SK-N-SH (cell line): ENCODE data around the gene WNT8B. TPM values are rescaled to one million over a fixed set of nuclear protein-coding genes. Genes with fewer than 3 reads are reported as not detected.

Experiments used
- CTCF ChIA-PET: fragments of 300-600, 350-600 bp; formaldehyde crosslinking; extraction: SDS; loops from one replicate; lab custom pipeline; 2021; lab: Yijun Ruan, JAX
- POLR2A ChIA-PET: fragments of 350-600 bp; sonication (Branson Sonifier 250); formaldehyde crosslinking; extraction: SDS; loops from one replicate; lab custom pipeline; 2020; ENCODE audit warnings: antibody characterized with exemption, inconsistent platforms; lab: Yijun Ruan, JAX
- DNase-seq: peaks from one replicate; pipeline ENCODE4 v3.0.0; 2012
- H2AFZ ChIP-seq: fragments of 200-600 bp; sonication (generic); 2 replicates; pipeline ENCODE4 v1.8.1; 2016; ENCODE audit warnings: antibody characterized with exemption, mild to moderate bottlenecking, low read depth
- H3F3A ChIP-seq: fragments of 200-600 bp; sonication (generic); replicated peaks from 2 replicates; pipeline ENCODE3; 2016; ENCODE audit warnings: antibody characterized with exemption, mild to moderate bottlenecking; ENCODE audit not compliant: insufficient read depth
- H3K27ac ChIP-seq, 2 experiments: fragments of 200-500 bp in 1 of 2; fragments of 200-600 bp in 1 of 2; sonication (Bioruptor generic) in 1 of 2; sonication (generic), shearing (Covaris generic) in 1 of 2; 2 replicates each; pipeline versions ENCODE4 v1.5.1 to v1.6.1; 2014 to 2016; ENCODE audit warnings: low read depth in 2 of 2, inconsistent platforms in 1 of 2, low read length in 1 of 2, mild to moderate bottlenecking in 1 of 2, mixed read lengths in 1 of 2
- H3K27me3 ChIP-seq: fragments of 200-600 bp; sonication (generic), shearing (Covaris generic); 2 replicates; pipeline ENCODE4 v1.6.1; 2016; ENCODE audit warnings: mixed run types; ENCODE audit not compliant: insufficient read depth
- H3K36me3 ChIP-seq, 2 experiments: fragments of 200-500 bp in 1 of 2; fragments of 200-600 bp in 1 of 2; sonication (Bioruptor generic) in 1 of 2; sonication (generic) in 1 of 2; replicated peaks in 1 of 2; 2 replicates each; pipeline versions ENCODE3 to v1.5.1; 2014 to 2016; ENCODE audit warnings: low read length in 1 of 2, mild to moderate bottlenecking in 1 of 2; ENCODE audit not compliant: insufficient read depth in 2 of 2, control insufficient read depth in 1 of 2
- H3K4me1 ChIP-seq, 2 experiments: fragments of 200-500 bp in 1 of 2; fragments of 200-600 bp in 1 of 2; sonication (Bioruptor generic) in 1 of 2; sonication (generic), shearing (Covaris generic) in 1 of 2; 2 replicates each; pipeline versions ENCODE4 v1.5.1 to v1.6.1; 2014 to 2016; ENCODE audit warnings: low read depth in 1 of 2, low read length in 1 of 2, mixed run types in 1 of 2; ENCODE audit not compliant: insufficient read depth in 2 of 2, control insufficient read depth in 1 of 2
- H3K4me2 ChIP-seq: fragments of 200-600 bp; sonication (generic), shearing (Covaris generic); 2 replicates; pipeline ENCODE4 v1.6.1; 2017; ENCODE audit warnings: mixed run types
- H3K4me3 ChIP-seq, 2 experiments: fragments of 200-500 bp in 1 of 2; fragments of 200-600 bp in 1 of 2; sonication (Bioruptor generic) in 1 of 2; sonication (generic), shearing (Covaris generic) in 1 of 2; 2 replicates each; pipeline versions ENCODE4 v1.5.1 to v1.8.1; 2014 to 2016; ENCODE audit warnings: low read depth in 2 of 2, inconsistent platforms in 1 of 2, low read length in 1 of 2, mild to moderate bottlenecking in 1 of 2, mixed read lengths in 1 of 2, moderate library complexity in 1 of 2
- H3K79me2 ChIP-seq: fragments of 200-600 bp; sonication (generic); 2 replicates; pipeline ENCODE4 v1.8.1; 2017; ENCODE audit warnings: mild to moderate bottlenecking; ENCODE audit not compliant: insufficient read depth
- H3K9ac ChIP-seq: fragments of 200-600 bp; sonication (generic); 2 replicates; pipeline ENCODE4 v1.6.1; 2017; ENCODE audit warnings: mixed run types
- H3K9me2 ChIP-seq: fragments of 200-600 bp; sonication (generic); 2 replicates; pipeline ENCODE4 v1.6.1; 2017; ENCODE audit warnings: mixed run types
- H3K9me3 ChIP-seq: fragments of 200-600 bp; sonication (generic); 2 replicates; pipeline ENCODE4 v1.6.1; 2017; ENCODE audit warnings: mixed run types, mild to moderate bottlenecking, moderate library complexity
- H4K20me1 ChIP-seq: fragments of 200-600 bp; sonication (generic); 2 replicates; pipeline ENCODE4 v1.6.1; 2017; ENCODE audit warnings: mild to moderate bottlenecking, mixed run types; ENCODE audit not compliant: insufficient read depth
- FOXJ3 ChIP-seq: sonication (generic); formaldehyde crosslinking; IDR thresholded peaks from 2 replicates; pipeline ENCODE4 v1.5.1; 2020; ENCODE audit warnings: mild to moderate bottlenecking, missing genetic modification reagents
- FOXM1 ChIP-seq: IDR thresholded peaks from 2 replicates; pipeline ENCODE4 v1.4.0; 2012; ENCODE audit warnings: low read depth, mild to moderate bottlenecking
- GATA2 ChIP-seq: sonication (generic); formaldehyde crosslinking; IDR thresholded peaks from 2 replicates; pipeline ENCODE4 v1.5.0; 2020; ENCODE audit warnings: mild to moderate bottlenecking, missing genetic modification reagents
- NFIC ChIP-seq: IDR thresholded peaks from 2 replicates; pipeline ENCODE4 v1.4.0; 2012; ENCODE audit warnings: borderline replicate concordance
- RCOR1 ChIP-seq: fragments of 150-350 bp; IDR thresholded peaks from 2 replicates; pipeline ENCODE4 v1.6.1; 2017; ENCODE audit warnings: antibody characterized with exemption, low read length
- RFX5 ChIP-seq: IDR thresholded peaks from 2 replicates; pipeline ENCODE4 v1.6.1; 2012; ENCODE audit warnings: mild to moderate bottlenecking, improper control_type of control experiment, low read length
- SMC3 ChIP-seq: IDR thresholded peaks from 2 replicates; pipeline ENCODE4 v1.6.1; 2012; ENCODE audit warnings: low read depth, low read length, improper control_type of control experiment
- TAF1 ChIP-seq: IDR thresholded peaks from 2 replicates; pipeline ENCODE4 v1.6.1; 2012; ENCODE audit warnings: low read depth, mild to moderate bottlenecking, low read length, moderate library complexity, borderline replicate concordance
- WGBS: methylation state at CpG from one replicate; pipeline ENCODE4 v1.1.6; 2017; ENCODE audit warnings: low lambda C conversion rate; 5-methylcytosine and 5-hydroxymethylcytosine counted together
- polyA plus RNA-seq, 3 experiments: library from polyadenylated mRNA; depleted of rRNA; stranded (reverse); fragments of >200 nt; gene quantifications; 2 replicates each; pipeline ENCODE4 v1.2.3, GENCODE V29; 2012
- TF ChIP-seq, protein P1 (sequence below): IDR thresholded peaks from 2 replicates; pipeline ENCODE4; 2012
- TF ChIP-seq, protein P2 (sequence below): fragments of 200-600 bp; sonication (generic); IDR thresholded peaks from 2 replicates; pipeline ENCODE4 v1.6.1; 2017; ENCODE audit warnings: antibody characterized with exemption, mild to moderate bottlenecking, moderate library complexity
- TF ChIP-seq, protein P3 (sequence below): IDR thresholded peaks from 2 replicates; pipeline ENCODE4 v1.4.0; 2012; ENCODE audit warnings: low read depth, borderline replicate concordance

Gene WNT8B
- polyA plus RNA-seq, 1 of the 3 experiments (the other 2 are of a cell fraction): 0.18 TPM

DNA sequence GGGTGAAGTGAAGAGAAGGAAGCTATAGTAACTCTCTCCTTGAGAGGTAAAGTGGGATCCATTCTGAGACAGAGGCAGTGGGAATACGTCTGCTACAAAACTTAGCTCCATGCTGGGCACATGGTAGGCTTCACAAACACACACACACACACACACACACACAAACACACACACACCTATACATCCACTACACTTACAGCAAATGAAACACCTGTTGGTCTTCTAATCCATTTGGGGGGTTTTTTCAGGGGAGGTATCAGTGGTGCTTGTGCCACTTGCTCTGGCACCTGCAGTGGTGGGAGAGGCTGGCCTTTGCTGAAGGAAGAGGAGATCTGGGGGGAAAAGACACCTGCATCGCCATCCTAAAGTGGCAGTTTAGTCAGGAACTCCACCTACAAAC lies 42.4 kb downstream of the WNT8B start:
- no peaks in the 10 kb centered on the region for H3K9me2 ChIP-seq
- H3K4me2 ChIP-seq: no peak overlapping the region
- H4K20me1 ChIP-seq: no peaks in the 10 kb centered on the region
- H3F3A ChIP-seq: no peaks in the 10 kb centered on the region
- no peak overlapping the region for H3K4me3 ChIP-seq
- H3K9ac ChIP-seq: no peak overlapping the region
- H3K36me3 ChIP-seq: peaks cover 0 to 6% of the 10 kb centered on the region in 2 experiments
- H3K9me3 ChIP-seq: no peaks in the 10 kb centered on the region
- ChIA-PET CTCF (interaction anchor here (0.8 to 14.3 kb wide), 4 partner anchors 14 to 166 kb away, joined by 3 to 150 read pairs (median 129); partner anchors contain the start of gene SEC31B), POLR2A (no interaction called here)
- no peak overlapping the region for H3K27ac ChIP-seq
- no peak for DNase-seq
- H2AFZ ChIP-seq: no peak overlapping the region
- WGBS: 100% methylated on average over 2 of the region's 2 CpGs
- TF ChIP-seq RCOR1: no peak
- no peak for TF ChIP-seq SMC3
- TF ChIP-seq NFIC: no peak
- TF ChIP-seq, protein P1, sequence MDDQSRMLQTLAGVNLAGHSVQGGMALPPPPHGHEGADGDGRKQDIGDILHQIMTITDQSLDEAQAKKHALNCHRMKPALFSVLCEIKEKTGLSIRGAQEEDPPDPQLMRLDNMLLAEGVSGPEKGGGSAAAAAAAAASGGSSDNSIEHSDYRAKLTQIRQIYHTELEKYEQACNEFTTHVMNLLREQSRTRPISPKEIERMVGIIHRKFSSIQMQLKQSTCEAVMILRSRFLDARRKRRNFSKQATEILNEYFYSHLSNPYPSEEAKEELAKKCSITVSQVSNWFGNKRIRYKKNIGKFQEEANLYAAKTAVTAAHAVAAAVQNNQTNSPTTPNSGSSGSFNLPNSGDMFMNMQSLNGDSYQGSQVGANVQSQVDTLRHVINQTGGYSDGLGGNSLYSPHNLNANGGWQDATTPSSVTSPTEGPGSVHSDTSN: no peak
- no peak for TF ChIP-seq FOXM1
- no peak for TF ChIP-seq GATA2
- TF ChIP-seq, protein P2, sequence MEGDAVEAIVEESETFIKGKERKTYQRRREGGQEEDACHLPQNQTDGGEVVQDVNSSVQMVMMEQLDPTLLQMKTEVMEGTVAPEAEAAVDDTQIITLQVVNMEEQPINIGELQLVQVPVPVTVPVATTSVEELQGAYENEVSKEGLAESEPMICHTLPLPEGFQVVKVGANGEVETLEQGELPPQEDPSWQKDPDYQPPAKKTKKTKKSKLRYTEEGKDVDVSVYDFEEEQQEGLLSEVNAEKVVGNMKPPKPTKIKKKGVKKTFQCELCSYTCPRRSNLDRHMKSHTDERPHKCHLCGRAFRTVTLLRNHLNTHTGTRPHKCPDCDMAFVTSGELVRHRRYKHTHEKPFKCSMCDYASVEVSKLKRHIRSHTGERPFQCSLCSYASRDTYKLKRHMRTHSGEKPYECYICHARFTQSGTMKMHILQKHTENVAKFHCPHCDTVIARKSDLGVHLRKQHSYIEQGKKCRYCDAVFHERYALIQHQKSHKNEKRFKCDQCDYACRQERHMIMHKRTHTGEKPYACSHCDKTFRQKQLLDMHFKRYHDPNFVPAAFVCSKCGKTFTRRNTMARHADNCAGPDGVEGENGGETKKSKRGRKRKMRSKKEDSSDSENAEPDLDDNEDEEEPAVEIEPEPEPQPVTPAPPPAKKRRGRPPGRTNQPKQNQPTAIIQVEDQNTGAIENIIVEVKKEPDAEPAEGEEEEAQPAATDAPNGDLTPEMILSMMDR: no peak
- TF ChIP-seq RFX5: no peak
- TF ChIP-seq, protein P3, sequence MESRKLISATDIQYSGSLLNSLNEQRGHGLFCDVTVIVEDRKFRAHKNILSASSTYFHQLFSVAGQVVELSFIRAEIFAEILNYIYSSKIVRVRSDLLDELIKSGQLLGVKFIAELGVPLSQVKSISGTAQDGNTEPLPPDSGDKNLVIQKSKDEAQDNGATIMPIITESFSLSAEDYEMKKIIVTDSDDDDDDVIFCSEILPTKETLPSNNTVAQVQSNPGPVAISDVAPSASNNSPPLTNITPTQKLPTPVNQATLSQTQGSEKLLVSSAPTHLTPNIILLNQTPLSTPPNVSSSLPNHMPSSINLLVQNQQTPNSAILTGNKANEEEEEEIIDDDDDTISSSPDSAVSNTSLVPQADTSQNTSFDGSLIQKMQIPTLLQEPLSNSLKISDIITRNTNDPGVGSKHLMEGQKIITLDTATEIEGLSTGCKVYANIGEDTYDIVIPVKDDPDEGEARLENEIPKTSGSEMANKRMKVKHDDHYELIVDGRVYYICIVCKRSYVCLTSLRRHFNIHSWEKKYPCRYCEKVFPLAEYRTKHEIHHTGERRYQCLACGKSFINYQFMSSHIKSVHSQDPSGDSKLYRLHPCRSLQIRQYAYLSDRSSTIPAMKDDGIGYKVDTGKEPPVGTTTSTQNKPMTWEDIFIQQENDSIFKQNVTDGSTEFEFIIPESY: no peak
- no peak for TF ChIP-seq TAF1
- TF ChIP-seq FOXJ3 (CRISPR knock-in tag): no peak
- no peaks in the 10 kb centered on the region for H3K79me2 ChIP-seq
- no peaks in the 10 kb centered on the region for H3K27me3 ChIP-seq
- H3K4me1 ChIP-seq: peaks cover 0 to 22% of the 10 kb centered on the region in 2 experiments; a peak in 2 of 4 replicates
